M059J (cell line): Measurements from ENCODE around the gene FXN. TPM values are rescaled to one million over a fixed set of nuclear protein-coding genes. Genes with fewer than 3 reads are reported as not detected.

Experiments
- DNase-seq: peaks from one replicate; pipeline ENCODE4 v3.0.0-alpha.2; 2012; ENCODE audit warnings: low read depth
- total RNA-seq: library from RNA; depleted of rRNA; stranded (reverse); fragments of >200 nt; shearing (Covaris generic); gene quantifications from 2 replicates; pipeline ENCODE4 v1.2.3, GENCODE V29; 2014; rRNA removed

The FXN gene
- total RNA-seq, 1 experiment from 2014 or later = 7.4 TPM

DNA sequence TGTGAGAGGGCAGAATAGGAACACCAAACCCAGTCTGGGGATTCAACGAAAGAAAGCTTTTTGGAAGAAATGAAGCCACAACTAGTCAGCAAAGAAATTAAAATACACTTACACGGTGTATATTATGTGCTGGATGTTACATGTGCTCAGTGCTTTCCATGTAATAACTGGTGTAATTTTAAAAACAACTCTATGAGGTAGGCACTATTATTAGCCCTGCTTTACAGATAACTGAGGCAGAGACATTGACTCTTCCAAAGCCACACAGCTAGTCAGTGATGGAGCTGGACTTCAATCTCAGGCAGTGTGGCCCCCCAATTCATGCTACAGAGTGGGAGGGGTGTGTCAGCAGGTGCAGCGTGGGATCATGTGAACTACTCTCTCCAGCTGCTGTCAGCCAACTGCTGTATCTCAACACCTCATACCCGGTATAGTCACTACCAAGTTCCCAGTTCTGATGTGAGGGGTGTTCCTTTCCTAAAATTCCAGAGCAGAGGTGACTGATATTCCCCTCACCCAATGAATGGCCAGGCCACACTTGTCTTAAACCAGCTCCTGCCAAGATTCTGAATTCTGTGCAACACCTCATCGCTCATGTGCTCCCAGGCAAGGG, 104.7 kb downstream of the FXN start:
- DNase-seq = no peak

DNA sequence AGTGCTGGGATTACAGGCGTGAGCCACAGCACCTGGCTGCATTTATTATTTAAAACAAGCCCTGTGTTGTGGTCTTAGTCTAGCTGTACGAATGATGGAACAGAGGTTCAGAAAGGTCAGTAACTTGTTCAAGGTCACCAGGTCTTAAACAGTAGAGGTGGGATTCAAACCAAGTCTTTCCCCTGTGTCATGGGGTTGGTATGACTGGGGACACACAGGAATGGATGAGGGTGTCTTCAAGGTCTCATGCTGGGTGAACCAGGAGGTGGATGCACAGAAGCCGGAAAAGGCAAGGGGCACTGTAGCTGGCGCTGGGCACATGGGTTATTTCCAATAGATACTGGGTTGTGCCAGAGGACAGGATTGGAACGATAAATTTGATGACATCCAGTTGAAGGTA, 106.3 kb downstream of the FXN start:
- no peak for DNase-seq

DNA sequence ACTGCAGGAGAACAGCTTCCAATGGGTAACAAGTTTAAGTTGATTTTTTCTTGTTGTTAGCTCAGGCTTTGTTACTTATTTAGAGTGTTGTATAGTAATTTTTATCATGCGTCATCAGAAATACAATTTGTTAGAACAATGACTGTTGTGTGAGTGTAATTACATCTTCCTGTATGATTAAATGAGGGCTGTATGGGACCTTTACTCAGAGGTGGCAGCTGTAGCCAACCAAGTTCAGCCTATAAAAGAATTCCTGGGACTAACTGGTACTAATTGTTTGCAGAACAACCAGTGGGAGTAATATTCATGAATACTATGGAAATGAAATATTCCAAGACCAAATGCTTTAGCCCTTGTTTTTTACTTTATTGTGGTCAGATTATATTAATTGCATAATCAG, 107.7 kb downstream of the FXN start:
- no peak for DNase-seq

DNA sequence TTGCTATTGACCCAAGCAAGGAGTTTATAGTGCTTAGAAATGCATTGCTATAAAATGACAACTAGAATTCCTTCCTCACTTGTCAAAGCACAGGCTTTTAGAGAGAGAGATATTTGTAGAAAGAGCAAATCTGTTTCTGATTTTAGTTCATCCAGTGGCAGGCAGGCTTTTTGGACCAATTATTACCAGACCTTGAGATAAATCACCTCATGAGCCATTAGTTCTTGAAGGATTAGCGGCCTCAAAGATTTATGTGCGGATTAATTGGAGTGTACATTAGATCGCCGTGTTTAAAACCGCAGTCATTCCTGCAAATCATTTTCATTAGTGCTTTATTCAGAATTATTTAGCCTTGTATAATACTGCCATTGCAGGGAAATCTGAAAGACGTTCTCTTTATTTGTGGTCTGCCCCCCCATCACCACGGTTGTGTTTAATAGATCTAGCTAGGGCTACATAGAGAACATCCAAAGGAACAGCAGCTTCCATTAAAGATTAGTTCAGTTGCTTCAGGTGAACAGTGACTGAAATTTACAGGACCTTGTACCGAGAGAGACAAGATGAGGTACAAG, 109.7 kb downstream of the FXN start:
- DNase-seq = no peak

DNA sequence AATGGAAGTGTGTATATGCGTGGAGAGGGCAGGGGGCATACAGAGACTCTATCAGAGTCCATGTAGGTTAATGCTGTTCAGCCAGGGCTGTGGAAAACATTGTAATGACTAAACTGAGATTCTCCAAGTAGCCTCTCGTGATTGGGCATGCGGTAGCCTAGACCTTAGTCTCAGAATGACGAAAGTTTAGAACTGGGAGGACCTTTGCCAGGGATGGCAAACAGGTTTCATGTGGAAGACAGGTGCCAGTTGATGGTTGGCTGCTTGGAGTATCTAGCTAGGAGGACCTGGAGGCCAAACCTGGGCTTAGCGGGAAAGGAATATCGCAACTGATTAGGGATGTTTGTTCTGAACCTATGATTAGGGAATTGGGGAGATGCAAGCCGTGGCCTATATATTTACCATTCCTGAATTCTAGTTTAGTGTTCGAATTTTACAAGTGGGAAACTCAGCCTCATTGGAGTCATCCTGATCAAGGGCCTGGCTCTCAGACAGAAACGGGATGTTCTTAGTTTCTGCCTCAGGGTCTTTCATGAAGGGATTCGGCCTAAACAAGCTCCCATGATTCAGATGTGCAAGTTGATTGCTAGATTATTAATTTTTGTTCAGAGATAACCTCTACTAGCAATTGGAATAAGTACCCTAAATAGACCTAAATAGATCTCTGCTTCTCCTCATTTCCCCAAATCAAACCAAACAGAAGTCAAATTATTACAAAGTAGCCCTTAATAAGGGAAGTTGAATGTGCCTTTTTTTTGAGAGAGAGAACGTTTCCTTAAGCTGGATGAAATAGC, 111.7 kb downstream of the FXN start:
- DNase-seq = no peak

DNA sequence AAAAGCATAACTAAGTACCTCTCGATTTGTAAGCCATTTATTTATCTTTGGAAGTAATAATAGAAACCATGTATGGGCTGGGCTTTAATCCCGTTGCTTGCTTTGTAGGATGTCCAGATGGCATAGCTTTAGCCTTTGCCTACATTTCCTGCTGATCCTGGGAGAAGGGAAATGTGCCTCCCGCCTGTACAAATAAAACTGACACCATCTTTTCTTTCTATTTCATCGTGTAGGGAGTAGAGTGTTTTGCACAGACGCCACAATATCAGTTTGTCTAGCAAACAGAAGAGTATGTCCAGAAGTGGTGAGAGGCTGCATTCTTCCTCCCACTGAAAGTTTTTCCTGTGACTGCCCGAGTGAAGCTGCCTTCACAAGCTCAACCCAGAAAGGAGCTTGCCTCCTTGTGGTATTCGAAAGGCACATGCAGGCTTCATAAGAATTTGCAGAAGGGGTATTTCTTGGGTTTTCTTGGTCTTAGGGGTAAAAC, 113.8 kb downstream of the FXN start:
- DNase-seq = no peak

Other genes starting within 250 kb of the FXN start
- not detected in 2 replicates for gene PRKACG, start 21.6 kb upstream of the FXN start, total RNA-seq
- gene TJP2, start 138.5 kb downstream of the FXN start, total RNA-seq = 58.9 and 73.7 TPM in 2 replicates